Thymus (tissue), 11 donors: Measurements from ENCODE around the gene PDCL3. TPM values are rescaled to one million over a fixed set of nuclear protein-coding genes. Genes with fewer than 3 reads are reported as not detected.

ENCODE experiments used
- DNase-seq, 9 donors: peaks; one replicate each; pipeline ENCODE4 v3.0.0-alpha.2; 2013; ENCODE audit warnings: low spot score in 9 of 9, low read depth in 6 of 9, missing footprints in 1 of 9
- H3K27ac ChIP-seq, 2 donors: one replicate each; pipeline ENCODE4 v1.5.1; 2013; ENCODE audit warnings: control low read depth in 1 of 2, low read depth in 1 of 2, low read length in 1 of 2, mild to moderate bottlenecking in 1 of 2, moderate library complexity in 1 of 2
- H3K27me3 ChIP-seq, 2 donors: one replicate each; pipeline ENCODE4 v1.5.1; 2013; ENCODE audit warnings: low read length in 1 of 2; ENCODE audit not compliant: control insufficient read depth in 2 of 2, insufficient read depth in 1 of 2
- H3K36me3 ChIP-seq, 2 donors: one replicate each; pipeline ENCODE4 v1.5.1; 2013; ENCODE audit warnings: low read length in 1 of 2, mild to moderate bottlenecking in 1 of 2, moderate library complexity in 1 of 2; ENCODE audit not compliant: control insufficient read depth in 2 of 2, insufficient read depth in 2 of 2
- H3K4me1 ChIP-seq, 2 donors: one replicate each; pipeline ENCODE4 v1.5.1; 2013; ENCODE audit warnings: low read length in 2 of 2; ENCODE audit not compliant: control insufficient read depth in 2 of 2, insufficient read depth in 2 of 2
- H3K4me3 ChIP-seq, 2 donors: one replicate each; pipeline ENCODE4 v1.5.1; 2013; ENCODE audit warnings: low read length in 2 of 2, control low read depth in 1 of 2, mild to moderate bottlenecking in 1 of 2
- H3K9me3 ChIP-seq, 2 donors: one replicate each; pipeline ENCODE4 v1.5.1; 2013; ENCODE audit warnings: low read length in 1 of 2, mild to moderate bottlenecking in 1 of 2; ENCODE audit not compliant: control insufficient read depth in 2 of 2, insufficient read depth in 1 of 2
- WGBS: extraction: QIAGEN DNeasy Blood & Tissue Kit; methylation state at CpG from one replicate; pipeline ENCODE4 v1.1.7; 2013; 5-methylcytosine and 5-hydroxymethylcytosine counted together
- polyA plus RNA-seq: library from polyadenylated mRNA; stranded (reverse); fragments of 200-250 nt; gene quantifications from one replicate; pipeline ENCODE4 v1.2.3, GENCODE V29; 2013
- total RNA-seq: library from RNA; stranded (reverse); fragments of 120-200 nt; gene quantifications from one replicate; pipeline ENCODE4 v1.2.4, GENCODE V29; 2013
- donor health status: healthy.

The PDCL3 gene
- total and polyA plus RNA-seq, 2 donors, result 15.0 to 29.5 TPM

DNA sequence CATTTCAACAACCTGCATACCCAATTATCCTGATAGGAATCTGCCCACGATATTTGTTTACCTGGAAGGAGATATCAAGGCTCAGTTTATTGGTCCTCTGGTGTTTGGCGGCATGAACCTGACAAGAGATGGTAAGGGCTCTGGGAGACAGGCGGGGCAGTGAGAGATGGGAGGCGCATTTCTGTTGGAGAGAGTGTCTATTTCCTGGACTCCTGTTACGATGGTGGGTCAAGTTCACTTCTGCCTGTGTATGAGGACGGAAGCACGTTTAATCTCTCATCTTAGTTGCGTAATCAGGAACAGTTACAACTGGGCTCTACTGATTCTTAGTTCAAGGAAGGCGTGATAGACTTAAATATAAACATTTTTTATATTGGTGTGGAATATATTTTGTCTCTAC, 8.9 kb downstream of the PDCL3 start:
- Histone ChIP-seq H3K27me3 (no peaks in the 10 kb centered on the region), H3K36me3 (peaks cover 20 to 34% of the 10 kb centered on the region in 2 donors), H3K9me3 (no peaks in the 10 kb centered on the region), H3K27ac (no peak overlapping the region), H3K4me3 (no peak overlapping the region), H3K4me1 (no peaks in the 10 kb centered on the region)
- DNase-seq, result no peak
- WGBS, result 97% methylated on average over 9 of the region's 9 CpGs

DNA sequence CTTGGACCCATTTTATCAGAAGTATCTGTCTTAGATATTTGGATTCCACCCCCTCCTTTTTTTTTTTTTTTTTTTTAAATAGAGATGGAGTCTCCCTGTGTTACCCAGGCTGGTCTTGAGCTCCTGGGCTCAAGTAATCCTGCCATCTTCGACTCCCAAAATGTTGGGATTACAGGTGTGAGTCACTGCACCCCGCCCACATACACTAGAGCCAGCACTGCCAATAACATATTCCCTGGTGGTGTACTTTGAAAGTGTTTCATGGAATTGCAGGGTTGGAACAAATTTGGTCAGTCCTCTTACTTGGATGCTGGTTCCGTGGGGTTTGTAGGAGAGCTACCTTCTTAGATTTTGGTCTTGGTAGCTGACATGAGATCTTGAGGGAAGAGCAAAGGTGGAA, 15.0 kb downstream of the PDCL3 start:
- DNase-seq, result no peak
- H3K36me3 ChIP-seq, result peaks cover 2 to 8% of the 10 kb centered on the region in 2 donors

DNA sequence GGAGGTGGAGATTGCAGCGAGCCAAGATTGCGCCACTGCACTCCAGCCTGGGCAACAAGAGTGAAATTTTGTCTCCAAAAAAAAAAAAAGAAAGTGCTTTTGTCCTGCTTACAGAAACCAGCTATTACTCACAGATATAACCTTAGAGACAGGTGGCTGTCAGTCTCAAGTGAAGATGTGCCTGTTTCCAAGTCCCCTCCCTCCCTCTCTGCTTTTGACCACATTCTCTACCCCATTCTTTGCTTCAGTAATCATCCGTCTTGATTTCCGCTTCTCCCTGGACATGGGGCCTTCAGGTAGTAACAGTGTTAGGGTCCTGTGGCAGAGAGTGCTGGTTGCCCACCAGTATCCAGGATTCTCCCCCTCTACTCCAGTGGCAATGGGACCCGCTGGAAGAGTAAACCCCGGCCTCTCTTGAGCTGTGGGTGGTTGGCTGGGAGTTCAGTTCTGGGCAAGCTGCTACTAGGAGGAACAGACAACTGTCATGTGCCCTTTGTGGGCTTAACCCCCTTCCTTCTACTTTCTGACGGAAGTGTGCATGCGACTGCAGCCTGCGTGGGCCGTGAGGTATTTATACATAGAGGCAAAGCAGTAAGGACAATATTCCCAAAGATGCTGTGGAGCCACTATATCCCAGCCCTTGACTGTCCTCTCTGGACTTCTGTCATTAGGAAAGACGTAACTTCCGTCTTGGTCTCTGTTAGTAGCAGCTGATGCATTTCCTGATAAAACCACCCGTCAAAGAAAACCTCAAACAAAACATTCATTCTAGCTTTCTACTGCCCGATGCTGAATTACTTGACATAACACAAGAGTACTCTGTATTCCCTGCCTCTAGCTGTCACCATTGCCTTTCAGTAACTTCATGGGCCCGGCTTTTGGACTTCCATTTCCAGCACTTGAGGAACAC, 17.8 kb downstream of the PDCL3 start:
- H3K27me3 ChIP-seq, result no peaks in the 10 kb centered on the region
- 26% methylated on average over 15 of the region's 15 CpGs for WGBS
- H3K27ac ChIP-seq, result peak overlapping the region; percentile 90 to 98
- peak overlapping the region in 1 of 2 donors; percentile 3 for H3K4me3 ChIP-seq
- peaks cover 11 to 21% of the 10 kb centered on the region in 2 donors for H3K4me1 ChIP-seq
- peaks cover 0 to 5% of the 10 kb centered on the region in 2 donors for H3K9me3 ChIP-seq
- DNase-seq, result peak; percentile 42 to 87 (median 65)
- H3K36me3 ChIP-seq, result no peaks in the 10 kb centered on the region

More for the DNA sequence above, 15.0 kb downstream of the PDCL3 start:
- Histone ChIP-seq H3K27me3 (no peaks in the 10 kb centered on the region), H3K4me3 (no peak overlapping the region), H3K4me1 (peaks cover 11 to 21% of the 10 kb centered on the region in 2 donors), H3K27ac (no peak overlapping the region), H3K9me3 (no peaks in the 10 kb centered on the region)
- 98% methylated on average over 3 of the region's 3 CpGs for WGBS

DNA sequence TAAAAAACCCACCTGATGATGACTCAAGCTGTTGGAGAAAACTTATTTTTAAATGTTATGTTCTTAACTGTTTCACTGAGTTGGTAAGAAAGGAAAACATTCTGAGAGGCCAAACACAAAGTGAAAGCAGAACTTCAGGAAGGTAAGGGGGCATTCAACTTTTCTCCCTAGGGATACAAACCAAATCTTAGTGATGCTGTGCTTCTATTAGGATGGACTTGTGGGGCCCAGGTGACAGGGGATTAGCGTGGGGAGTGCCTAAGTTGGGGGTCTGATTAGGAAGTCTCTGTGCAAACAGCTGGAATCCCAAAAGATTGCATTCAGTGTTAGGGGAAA, 18.5 kb downstream of the PDCL3 start:
- Histone ChIP-seq H3K36me3 (no peaks in the 10 kb centered on the region), H3K4me1 (peaks cover 11 to 21% of the 10 kb centered on the region in 2 donors)

DNA sequence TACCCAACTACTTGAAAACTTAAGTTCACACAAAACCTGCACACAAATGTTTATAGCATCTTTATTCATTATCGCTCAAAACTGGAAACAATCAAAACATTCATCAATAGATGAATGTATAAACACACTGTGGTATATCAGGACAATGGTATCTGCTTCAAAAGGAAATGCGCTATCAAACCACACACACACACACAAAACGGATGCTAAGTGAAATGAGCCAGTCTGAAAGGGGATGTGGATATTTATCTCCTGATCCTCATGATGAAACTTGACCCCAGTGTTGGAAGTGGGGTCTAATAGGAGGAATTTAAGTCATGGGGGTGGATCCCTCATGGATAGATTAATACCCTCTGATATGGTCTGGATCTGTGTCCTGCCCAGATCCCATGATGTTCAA, 22.0 kb downstream of the PDCL3 start:
- H3K27ac ChIP-seq, result no peak overlapping the region
- peaks cover 11 to 21% of the 10 kb centered on the region in 2 donors for H3K4me1 ChIP-seq
- no peak overlapping the region for H3K4me3 ChIP-seq
- WGBS, result 82% methylated on average over 3 of the region's 3 CpGs
- no peaks in the 10 kb centered on the region for H3K27me3 ChIP-seq
- H3K36me3 ChIP-seq, result no peaks in the 10 kb centered on the region
- DNase-seq, result no peak
- H3K9me3 ChIP-seq, result peaks cover 0 to 6% of the 10 kb centered on the region in 2 donors

More for the DNA sequence above, 18.5 kb downstream of the PDCL3 start:
- DNase-seq, result peak in 1 of 9 donors; percentile 13
- Histone ChIP-seq H3K9me3 (peaks cover 0 to 6% of the 10 kb centered on the region in 2 donors), H3K27ac (peak overlapping the region; percentile 90 to 98), H3K4me3 (no peak overlapping the region), H3K27me3 (no peaks in the 10 kb centered on the region)
- WGBS, result 92% methylated on average over 1 of the region's 1 CpG

DNA sequence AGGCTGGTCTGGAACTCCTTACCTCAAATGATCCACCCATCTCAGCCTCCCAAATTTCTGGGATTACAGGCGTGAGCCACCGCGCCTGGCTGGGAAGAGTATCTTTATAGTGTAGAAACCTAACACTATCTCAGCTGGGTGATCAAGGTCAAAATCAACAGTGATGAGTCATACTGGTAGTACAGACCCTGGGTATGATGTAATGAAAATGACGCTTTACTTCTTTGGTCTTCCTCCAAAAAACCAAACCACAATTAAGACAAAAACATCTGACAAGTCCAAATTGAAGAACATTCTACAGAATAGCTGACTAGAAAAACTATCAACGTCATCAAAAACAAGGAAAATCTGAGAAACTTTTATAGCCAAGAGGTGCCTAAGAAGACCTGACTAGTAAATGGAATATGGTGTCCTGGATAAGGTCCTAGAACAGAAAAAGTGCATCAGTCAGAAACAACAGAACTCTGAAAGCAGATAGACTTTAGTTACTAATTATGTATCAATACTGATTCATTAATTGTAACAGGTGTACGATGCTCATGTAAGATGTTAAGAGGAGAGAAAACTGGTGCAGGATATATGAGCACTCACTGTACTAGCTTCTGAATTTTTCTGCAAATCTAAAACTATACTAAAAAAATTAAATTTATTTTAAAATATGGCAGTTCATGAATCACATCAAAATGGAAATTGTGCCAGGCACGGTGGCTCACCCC, 25.4 kb downstream of the PDCL3 start:
- WGBS, result 76% methylated on average over 7 of the region's 7 CpGs
- H3K27ac ChIP-seq, result no peak overlapping the region
- H3K27me3 ChIP-seq, result no peaks in the 10 kb centered on the region
- peak in 1 of 9 donors; percentile 26 for DNase-seq
- peaks cover 0 to 6% of the 10 kb centered on the region in 2 donors for H3K9me3 ChIP-seq
- no peaks in the 10 kb centered on the region for H3K36me3 ChIP-seq
- H3K4me3 ChIP-seq, result no peak overlapping the region
- no peaks in the 10 kb centered on the region for H3K4me1 ChIP-seq

DNA sequence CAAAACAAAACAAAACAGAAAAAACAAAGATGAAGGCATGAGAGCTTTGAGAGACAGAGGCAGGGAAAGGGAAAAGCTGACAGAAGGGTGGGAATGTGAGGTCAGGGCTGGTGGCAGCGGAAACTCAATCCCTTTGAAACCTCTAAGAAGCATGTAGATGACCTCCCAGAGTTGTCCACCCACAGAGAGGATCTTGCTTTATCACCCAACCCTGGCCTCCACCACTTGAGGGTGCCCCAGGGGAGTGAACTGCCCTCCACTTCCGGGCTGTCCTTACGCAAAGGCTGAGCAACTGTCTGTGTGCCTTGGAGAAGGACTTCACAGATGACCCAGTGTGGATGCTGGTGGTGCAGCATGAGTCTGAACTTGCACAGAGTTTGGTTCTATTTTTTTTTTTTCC, 26.7 kb downstream of the PDCL3 start:
- Histone ChIP-seq H3K4me1 (no peaks in the 10 kb centered on the region), H3K4me3 (no peak overlapping the region), H3K9me3 (peaks cover 0 to 6% of the 10 kb centered on the region in 2 donors), H3K36me3 (no peaks in the 10 kb centered on the region), H3K27ac (no peak overlapping the region), H3K27me3 (no peaks in the 10 kb centered on the region)
- DNase-seq, result no peak
- 98% methylated on average over 3 of the region's 3 CpGs for WGBS

DNA sequence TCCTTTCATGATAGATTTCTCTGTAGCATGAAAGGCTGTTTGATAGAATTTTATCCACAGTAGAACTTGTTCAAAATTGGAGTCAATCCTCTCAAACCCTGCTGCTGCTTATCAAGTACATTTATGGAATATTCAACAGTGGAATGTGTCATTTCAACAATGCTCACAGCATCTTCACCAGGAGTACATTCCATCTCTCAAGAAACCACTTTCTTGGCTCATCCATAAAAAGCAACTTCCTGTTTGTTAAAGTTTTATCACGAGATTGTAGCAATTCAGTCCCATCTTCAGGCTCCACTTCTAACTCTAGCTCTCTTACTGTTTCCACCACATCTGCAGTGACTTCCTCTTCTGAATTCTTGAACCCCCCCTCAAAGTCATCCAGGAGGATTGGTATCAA, 29.4 kb downstream of the PDCL3 start:
- no peaks in the 10 kb centered on the region for H3K9me3 ChIP-seq
- WGBS, result 20% methylated on average over 1 of the region's 1 CpG
- no peak for DNase-seq

DNA sequence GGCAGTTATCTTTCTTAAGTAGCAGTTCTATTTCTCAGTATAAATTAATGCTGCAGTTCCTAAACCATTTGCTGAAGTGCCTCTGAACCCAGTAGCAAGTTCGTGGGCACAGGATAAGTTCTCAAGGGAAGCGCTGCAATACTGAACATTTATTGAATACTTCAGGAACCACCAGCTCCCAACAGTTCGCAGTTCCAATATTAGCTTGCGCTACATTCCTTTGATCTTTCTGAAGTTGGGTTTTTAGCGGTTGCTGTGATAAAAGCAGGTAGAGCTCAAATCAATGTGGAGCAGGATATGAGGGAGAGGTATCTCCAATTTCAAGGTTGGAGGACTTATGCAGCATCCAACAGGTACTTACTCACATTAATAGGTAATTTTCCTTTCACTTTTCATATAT, 33.7 kb downstream of the PDCL3 start:
- Histone ChIP-seq H3K4me1 (no peaks in the 10 kb centered on the region), H3K36me3 (no peaks in the 10 kb centered on the region), H3K4me3 (no peak overlapping the region), H3K27me3 (no peaks in the 10 kb centered on the region), H3K9me3 (no peaks in the 10 kb centered on the region), H3K27ac (no peak overlapping the region)
- WGBS, result 95% methylated on average over 5 of the region's 5 CpGs
- DNase-seq, result no peak

More for the DNA sequence above, 29.4 kb downstream of the PDCL3 start:
- Histone ChIP-seq H3K27me3 (no peaks in the 10 kb centered on the region), H3K36me3 (no peaks in the 10 kb centered on the region), H3K27ac (no peak overlapping the region), H3K4me1 (no peaks in the 10 kb centered on the region), H3K4me3 (no peak overlapping the region)
